Endodermal cell (in vitro differentiated cells): ENCODE data around the gene PRRC2B. TPM values are rescaled to one million over a fixed set of nuclear protein-coding genes. Genes with fewer than 3 reads are reported as not detected.

Source experiments
- DNase-seq: peaks from one replicate; pipeline ENCODE4 v3.0.0-alpha.2; 2017
- H3K27ac ChIP-seq: 2 replicates; pipeline ENCODE4 v1.5.1; 2013; ENCODE audit warnings: mild to moderate bottlenecking, low read depth, low read length, moderate library complexity
- H3K27me3 ChIP-seq: 2 replicates; pipeline ENCODE4 v1.6.1; 2013; ENCODE audit warnings: mild to moderate bottlenecking, low read length, moderate library complexity; ENCODE audit not compliant: insufficient read depth, control insufficient read depth, poor library complexity, severe bottlenecking
- H3K36me3 ChIP-seq: 2 replicates; pipeline ENCODE4 v1.7.0; 2013; ENCODE audit warnings: mild to moderate bottlenecking, low read length, moderate library complexity; ENCODE audit not compliant: control insufficient read depth, insufficient read depth
- H3K4me1 ChIP-seq: one replicate; pipeline ENCODE4 v1.7.0; 2013; ENCODE audit warnings: low read length; ENCODE audit not compliant: control insufficient read depth, insufficient read depth
- H3K4me3 ChIP-seq: 2 replicates; pipeline ENCODE4 v1.5.1; 2013; ENCODE audit warnings: mild to moderate bottlenecking, low read length, moderate library complexity
- H3K9ac ChIP-seq: 2 replicates; pipeline ENCODE4 v1.6.1; 2013; ENCODE audit warnings: mild to moderate bottlenecking, low read length, moderate library complexity; ENCODE audit not compliant: poor library complexity, severe bottlenecking; ENCODE audit errors: extremely low read depth
- H3K9me3 ChIP-seq: 2 replicates; pipeline ENCODE4 v1.6.1; 2013; ENCODE audit warnings: mild to moderate bottlenecking, low read length, moderate library complexity; ENCODE audit not compliant: control insufficient read depth
- H3K27ac Mint-ChIP-seq: 2 replicates; pipeline ENCODE4 v1.8.0; 2020; ENCODE audit warnings: mixed read lengths
- H3K27me3 Mint-ChIP-seq: 2 replicates; pipeline ENCODE4 v1.8.0; 2021; ENCODE audit warnings: mild to moderate bottlenecking, mixed read lengths; ENCODE audit not compliant: insufficient read depth
- H3K36me3 Mint-ChIP-seq: 2 replicates; pipeline ENCODE4 v1.8.0; 2020; ENCODE audit warnings: low read depth, mixed read lengths
- H3K4me1 Mint-ChIP-seq: 2 replicates; pipeline ENCODE4 v1.8.0; 2020; ENCODE audit warnings: mixed read lengths
- H3K4me3 Mint-ChIP-seq: 2 replicates; pipeline ENCODE4 v1.8.0; 2020; ENCODE audit warnings: mild to moderate bottlenecking, moderate library complexity, mixed read lengths
- H3K9me3 Mint-ChIP-seq: 2 replicates; pipeline ENCODE4 v1.8.0; 2020; ENCODE audit warnings: mild to moderate bottlenecking, mixed read lengths
- WGBS, 2 experiments: methylation state at CpG; one replicate each; pipeline versions ENCODE4 v1.1.5 to v1.1.7; 2013; ENCODE audit warnings: missing lambda C conversion rate in 2 of 2, mixed read lengths in 1 of 2; ENCODE audit not compliant: insufficient coverage in 1 of 2, insufficient read length in 1 of 2; 5-methylcytosine and 5-hydroxymethylcytosine counted together
- total RNA-seq, 2 donors: library from RNA; stranded (reverse); fragmentation: NEBNext Ultra II Directional in 1 of 2; extraction: Animal tissue kit (Norgen Biotek cat#: 25700) in 1 of 2; gene quantifications; 2 replicates in 1 of 2; 3 replicates in 1 of 2; pipeline ENCODE4 v1.2.1, GENCODE V29; 2021
- TF ChIP-seq, protein P1 (sequence below): fragments of 200-600 bp; sonication (generic); conservative IDR thresholded peaks from 2 replicates; pipeline ENCODE4 v1.5.0; 2021; ENCODE audit warnings: antibody characterized with exemption, mild to moderate bottlenecking

PRRC2B gene
- total RNA-seq, 2 donors from 2014 or later, result 309 to 334 TPM

DNA sequence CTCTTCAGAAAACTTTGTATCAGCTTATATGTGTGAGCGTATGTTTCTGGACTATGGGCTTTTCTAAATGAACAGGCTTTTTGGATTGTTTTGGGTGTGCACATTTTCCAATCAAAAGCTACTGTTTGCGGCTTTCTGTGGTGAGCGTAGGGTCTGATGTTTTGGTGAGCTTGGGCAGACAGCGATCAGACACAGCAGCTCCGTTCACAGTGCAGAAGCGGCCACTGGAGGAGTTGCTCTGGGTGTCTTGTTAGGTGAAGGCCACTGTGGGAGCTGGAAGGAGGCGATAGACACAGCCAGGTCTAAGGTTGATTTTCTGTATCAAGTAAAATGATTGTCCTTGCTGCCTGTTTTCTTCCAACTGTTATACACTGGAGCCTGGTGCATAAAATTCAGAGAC lies 11.1 kb downstream of the PRRC2B start:
- H3K27ac ChIP-seq, result peak overlapping the region; percentile 78
- Mint-ChIP-seq H3K4me3 (peak overlapping the region; percentile 15), H3K27me3 (no peaks in the 10 kb centered on the region), H3K4me1 (peaks cover 73% of the 10 kb centered on the region), H3K9me3 (no peaks in the 10 kb centered on the region), H3K36me3 (peaks cover 19% of the 10 kb centered on the region), H3K27ac (peak overlapping the region; percentile 68)
- H3K27me3 ChIP-seq, result no peaks in the 10 kb centered on the region
- H3K36me3 ChIP-seq, result peaks cover 26% of the 10 kb centered on the region
- DNase-seq, result no peak
- H3K9ac ChIP-seq, result peak overlapping the region; percentile 27
- TF ChIP-seq, protein P1, sequence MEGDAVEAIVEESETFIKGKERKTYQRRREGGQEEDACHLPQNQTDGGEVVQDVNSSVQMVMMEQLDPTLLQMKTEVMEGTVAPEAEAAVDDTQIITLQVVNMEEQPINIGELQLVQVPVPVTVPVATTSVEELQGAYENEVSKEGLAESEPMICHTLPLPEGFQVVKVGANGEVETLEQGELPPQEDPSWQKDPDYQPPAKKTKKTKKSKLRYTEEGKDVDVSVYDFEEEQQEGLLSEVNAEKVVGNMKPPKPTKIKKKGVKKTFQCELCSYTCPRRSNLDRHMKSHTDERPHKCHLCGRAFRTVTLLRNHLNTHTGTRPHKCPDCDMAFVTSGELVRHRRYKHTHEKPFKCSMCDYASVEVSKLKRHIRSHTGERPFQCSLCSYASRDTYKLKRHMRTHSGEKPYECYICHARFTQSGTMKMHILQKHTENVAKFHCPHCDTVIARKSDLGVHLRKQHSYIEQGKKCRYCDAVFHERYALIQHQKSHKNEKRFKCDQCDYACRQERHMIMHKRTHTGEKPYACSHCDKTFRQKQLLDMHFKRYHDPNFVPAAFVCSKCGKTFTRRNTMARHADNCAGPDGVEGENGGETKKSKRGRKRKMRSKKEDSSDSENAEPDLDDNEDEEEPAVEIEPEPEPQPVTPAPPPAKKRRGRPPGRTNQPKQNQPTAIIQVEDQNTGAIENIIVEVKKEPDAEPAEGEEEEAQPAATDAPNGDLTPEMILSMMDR, result no peak
- H3K9me3 ChIP-seq, result no peaks in the 10 kb centered on the region
- H3K4me1 ChIP-seq, result peaks cover 37% of the 10 kb centered on the region
- H3K4me3 ChIP-seq, result peak overlapping the region; percentile 57
- 70 to 71% methylated on average over 5 to 7 of the region's 7 CpGs for WGBS, 2 experiments

DNA sequence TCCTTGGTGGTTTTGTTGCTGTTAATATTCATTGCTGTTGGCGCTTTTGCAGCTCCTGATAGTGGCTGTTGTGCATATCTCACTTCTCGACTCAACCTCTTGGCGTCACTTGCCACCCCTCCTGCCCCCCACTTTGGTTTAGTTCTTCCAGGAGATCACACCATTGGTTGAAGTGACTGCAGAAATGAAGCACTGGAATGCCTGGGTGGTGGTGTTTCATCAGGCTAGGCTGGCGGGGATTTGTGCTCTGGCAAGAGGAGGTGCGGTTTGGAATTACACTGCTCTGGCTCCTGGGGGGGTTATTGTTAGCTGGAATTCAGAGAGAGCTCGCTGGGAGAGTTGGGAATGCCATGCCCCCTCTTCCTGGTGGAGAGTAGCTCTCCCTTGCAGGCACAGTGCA lies 11.5 kb downstream of the PRRC2B start:
- Histone ChIP-seq H3K4me3 (peak overlapping the region; percentile 57), H3K9ac (peak overlapping the region; percentile 27)

GRCh38 chr9:131405858-131406537 lies 12.1 kb downstream of the PRRC2B start:
- peak overlapping the region; percentile 78 for H3K27ac ChIP-seq
- Mint-ChIP-seq H3K4me1 (peaks cover 79% of the 10 kb centered on the region), H3K36me3 (peaks cover 26% of the 10 kb centered on the region), H3K4me3 (peak overlapping the region; percentile 15), H3K9me3 (no peaks in the 10 kb centered on the region), H3K27me3 (no peaks in the 10 kb centered on the region), H3K27ac (peak overlapping the region; percentile 68)
- peaks cover 36% of the 10 kb centered on the region for H3K36me3 ChIP-seq
- H3K9ac ChIP-seq, result peak overlapping the region; percentile 27
- peaks cover 37% of the 10 kb centered on the region for H3K4me1 ChIP-seq
- 75 to 82% methylated on average over 3 to 9 of the region's 9 CpGs for WGBS, 2 experiments
- no peaks in the 10 kb centered on the region for H3K27me3 ChIP-seq
- no peak for DNase-seq
- no peaks in the 10 kb centered on the region for H3K9me3 ChIP-seq
- TF ChIP-seq, protein P1, result no peak
- peak overlapping the region; percentile 57 for H3K4me3 ChIP-seq

More for the DNA sequence above, 11.5 kb downstream of the PRRC2B start:
- peak; percentile 90 for DNase-seq
- H3K36me3 Mint-ChIP-seq, result peaks cover 21% of the 10 kb centered on the region
- H3K9me3 Mint-ChIP-seq, result no peaks in the 10 kb centered on the region
- Histone ChIP-seq H3K4me1 (peaks cover 37% of the 10 kb centered on the region), H3K9me3 (no peaks in the 10 kb centered on the region), H3K36me3 (peaks cover 31% of the 10 kb centered on the region), H3K27ac (peak overlapping the region; percentile 78), H3K27me3 (no peaks in the 10 kb centered on the region)
- H3K27me3 Mint-ChIP-seq, result no peaks in the 10 kb centered on the region
- H3K4me3 Mint-ChIP-seq, result peak overlapping the region; percentile 15
- peak overlapping the region; percentile 68 for H3K27ac Mint-ChIP-seq
- peaks cover 77% of the 10 kb centered on the region for H3K4me1 Mint-ChIP-seq
- TF ChIP-seq, protein P1, result no peak
- WGBS, 2 experiments, result 8 to 27% methylated on average over 2 to 6 of the region's 6 CpGs
